Stimulated activated CD4-positive, alpha-beta T cell treated with anti-CD3 and anti-CD28 coated beads, Interleukin-4, amount 100 ng/mL, for 24 hours (primary cell): ENCODE results near the gene RASGEF1B.
A peak's percentile ranks its signal among the peaks of the same experiment; 100 is the strongest.

Experiments
- DNase-seq: peaks from one replicate; pipeline ENCODE4 v3.0.0-alpha.2; 2020

The RASGEF1B gene

DNA sequence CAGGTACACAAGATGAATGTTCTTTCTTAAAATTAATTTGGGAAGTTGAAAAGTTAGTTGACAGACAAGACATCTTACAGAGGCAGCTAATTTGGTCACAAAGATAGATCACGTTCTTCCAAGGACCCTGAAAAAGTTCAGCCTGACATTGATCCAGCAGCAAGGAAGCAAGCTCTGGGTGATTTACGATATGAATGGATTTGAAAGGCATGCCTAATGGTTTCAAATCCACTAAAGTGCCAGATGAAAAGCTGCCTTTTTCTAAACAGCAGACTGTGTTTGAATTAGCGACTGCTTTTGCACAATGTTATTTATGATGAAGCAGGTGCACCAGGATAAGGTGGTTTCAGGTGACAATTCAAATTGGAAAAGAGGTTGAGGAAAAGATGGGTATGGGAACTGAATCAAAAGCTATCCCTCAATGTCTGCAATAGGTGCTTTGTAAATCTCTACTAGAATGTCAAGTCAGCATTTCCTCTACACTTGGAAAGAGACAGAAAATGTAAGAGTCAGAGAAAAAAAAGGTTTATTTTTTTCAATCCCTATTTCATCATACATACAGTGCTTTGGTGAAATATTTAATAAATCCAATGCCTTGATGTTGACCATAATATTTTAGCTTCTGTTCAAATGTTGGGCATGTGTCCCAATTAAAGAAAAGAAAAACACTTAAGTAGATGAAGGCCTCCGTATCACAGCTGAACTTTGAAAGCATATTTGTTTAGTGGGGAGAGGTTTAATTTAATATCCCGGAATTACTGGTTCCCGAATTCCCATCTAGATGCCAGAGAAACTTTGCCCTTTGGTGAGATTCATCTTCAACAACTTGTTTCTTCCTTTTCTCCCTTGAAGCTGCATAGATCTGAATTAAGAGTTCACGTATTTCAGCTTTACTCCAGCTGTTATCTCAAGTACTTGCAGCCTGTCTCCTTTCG, 6.0 kb downstream of the RASGEF1B start:
- DNase-seq: no peak

DNA sequence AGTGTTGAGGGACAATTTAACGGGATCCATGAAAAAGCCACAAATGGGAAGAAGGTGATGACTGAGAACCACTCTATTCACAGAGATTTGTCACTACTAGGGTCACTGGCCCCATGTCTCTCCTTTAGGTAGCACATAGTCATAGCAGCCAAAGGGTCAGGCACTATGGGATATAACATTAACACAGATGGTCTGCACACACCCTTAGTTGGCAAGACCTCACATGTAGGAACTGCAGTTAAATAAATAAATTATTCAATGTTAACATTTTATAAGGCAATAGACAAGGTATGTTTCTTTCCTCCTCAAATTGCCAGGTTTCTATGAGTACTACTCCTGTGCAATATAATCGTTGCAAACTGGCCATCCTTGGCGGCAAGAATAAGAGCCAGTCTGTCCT, 10.9 kb downstream of the RASGEF1B start:
- no peak for DNase-seq

DNA sequence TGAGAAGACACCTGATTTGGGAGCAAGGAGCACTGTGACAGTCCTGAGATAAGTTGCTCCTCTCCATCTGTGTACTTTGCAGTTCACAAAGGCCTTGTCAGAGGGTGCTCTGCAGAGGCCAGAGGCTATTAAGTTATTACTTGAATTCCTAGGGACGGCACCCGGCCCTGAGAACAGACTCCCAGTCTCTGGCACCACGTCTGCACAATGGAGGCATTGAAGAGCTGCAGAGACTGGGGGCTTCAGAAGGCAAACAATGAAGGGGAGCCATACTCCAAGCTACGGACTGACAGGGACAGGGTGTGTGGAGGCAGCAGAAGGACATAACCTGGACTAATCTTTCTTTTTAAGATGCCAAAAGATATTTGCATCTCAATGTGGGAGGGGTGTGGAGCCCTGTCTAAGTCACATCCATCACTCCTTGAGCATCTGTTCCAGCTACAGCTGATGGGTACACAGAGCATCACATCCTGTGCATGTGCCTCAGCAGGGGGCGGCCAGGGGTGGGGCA, 11.5 kb downstream of the RASGEF1B start:
- DNase-seq: no peak

DNA sequence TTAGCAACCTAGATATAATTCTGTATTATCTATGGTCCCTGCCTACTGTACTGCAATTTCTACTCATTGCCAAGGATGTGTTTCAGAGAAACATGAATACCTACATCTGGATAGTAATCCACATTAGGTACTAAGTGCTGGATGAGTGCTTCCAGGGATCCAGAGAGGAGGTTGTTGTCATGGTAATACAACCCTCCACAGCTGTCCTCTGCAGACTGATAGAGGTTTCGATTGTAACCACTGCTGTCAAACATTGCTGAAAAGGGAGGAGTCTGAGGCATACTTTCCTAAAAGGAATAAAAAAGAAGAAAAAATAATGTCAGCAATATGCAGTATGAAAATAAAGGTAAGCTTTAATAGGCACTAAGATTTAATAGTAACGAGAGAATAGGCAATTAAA, 12.5 kb downstream of the RASGEF1B start:
- DNase-seq: no peak

DNA sequence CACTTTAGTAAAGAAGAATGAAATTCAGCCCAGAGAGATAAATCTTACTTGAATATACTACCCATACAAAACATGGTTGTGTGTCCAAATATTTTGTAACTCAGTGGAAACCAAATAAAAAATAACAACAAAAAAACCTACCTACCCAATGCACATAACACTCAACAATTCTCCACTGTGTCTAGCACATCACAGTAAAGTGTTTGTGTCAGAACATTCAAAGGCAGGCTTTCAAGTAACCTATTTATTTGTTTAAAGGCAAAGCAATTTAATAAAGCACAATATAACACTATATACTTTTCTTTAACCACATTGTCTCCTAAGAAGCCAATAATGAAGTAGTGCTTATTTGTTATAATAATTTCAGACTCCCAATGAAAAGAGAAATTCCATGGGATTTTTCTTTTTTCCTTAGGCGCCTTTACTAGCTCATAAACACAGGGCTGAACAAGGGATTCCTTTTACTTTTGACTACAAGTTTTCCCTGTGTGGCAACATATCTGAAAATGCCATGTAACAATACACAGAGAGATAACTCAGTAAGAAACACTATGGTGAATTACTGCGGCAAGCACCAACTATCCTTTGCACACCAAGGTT, 13.7 kb downstream of the RASGEF1B start:
- no peak for DNase-seq

DNA sequence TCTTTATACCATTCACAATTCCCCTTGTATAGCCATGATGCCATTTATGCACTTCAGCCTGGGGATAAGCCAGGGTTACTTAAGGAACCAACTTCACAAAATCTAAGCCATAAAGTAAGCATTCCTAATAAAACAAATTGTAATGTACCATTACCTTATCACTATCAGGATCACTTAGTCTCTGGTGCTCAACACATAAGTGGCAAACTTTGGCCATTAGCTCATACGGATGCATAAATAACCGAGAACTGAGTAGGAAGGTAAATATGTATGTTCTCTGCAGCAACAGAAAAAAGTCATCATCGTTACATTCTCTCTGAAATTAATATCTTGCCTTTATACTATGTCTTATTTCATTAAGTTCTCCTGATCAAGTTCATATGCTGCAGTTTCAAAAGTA, 14.4 kb downstream of the RASGEF1B start:
- no peak for DNase-seq

DNA sequence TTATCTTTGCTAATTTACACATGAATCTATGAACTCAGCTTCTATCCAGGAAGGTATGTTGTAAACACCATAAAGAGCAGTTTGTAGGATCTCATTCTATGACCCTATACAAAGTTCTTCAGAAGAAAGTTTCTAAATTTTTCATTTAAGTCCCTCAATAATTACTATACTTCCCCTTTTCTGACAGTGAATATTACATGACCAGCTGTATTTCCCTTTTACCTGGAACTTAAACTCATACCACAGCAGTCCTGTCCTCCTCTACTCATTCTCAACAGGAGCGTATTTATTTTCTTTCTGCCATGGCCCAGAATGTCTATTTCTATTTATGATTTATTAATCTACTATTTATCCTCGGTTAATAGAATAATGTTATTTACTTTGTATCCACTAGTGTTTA, 15.8 kb downstream of the RASGEF1B start:
- no peak for DNase-seq

DNA sequence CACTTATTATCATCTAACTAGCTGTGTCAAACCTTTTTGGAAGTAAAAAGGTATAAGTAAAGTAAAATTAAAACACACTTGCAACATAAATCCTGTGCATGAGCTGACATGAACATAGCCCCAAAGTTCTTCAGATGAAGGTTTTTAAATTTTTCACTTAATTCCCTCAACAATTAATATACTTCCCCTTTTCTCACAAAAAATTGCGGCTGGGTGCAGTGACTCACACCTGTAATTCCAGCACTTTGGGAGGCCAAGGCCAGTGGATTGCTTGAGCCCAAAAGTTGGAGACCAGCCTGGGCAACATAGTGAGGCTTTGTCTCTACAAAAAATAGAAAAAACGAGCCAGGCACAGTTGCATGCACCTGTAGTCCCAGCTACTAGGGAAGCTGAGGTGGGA, 16.8 kb downstream of the RASGEF1B start:
- DNase-seq: no peak

DNA sequence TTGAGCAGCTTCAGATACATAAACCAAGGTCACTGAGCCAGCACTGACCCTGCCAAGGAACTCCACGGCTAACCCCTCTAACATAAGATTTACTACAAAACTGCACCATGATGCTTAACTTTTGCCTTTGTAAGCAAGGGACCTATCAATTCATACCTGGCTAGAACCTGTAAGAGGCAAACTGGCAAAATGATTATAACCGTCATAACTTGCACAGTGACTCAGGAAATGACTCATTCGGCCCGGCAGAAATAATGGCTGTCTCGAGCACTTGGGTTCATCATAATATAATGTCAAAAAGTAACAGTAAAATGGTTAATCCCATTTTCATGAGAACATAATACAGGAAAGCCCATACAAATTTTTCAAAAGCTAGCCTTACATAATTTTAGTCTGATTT, 17.2 kb downstream of the RASGEF1B start:
- DNase-seq: peak; percentile 48

DNA sequence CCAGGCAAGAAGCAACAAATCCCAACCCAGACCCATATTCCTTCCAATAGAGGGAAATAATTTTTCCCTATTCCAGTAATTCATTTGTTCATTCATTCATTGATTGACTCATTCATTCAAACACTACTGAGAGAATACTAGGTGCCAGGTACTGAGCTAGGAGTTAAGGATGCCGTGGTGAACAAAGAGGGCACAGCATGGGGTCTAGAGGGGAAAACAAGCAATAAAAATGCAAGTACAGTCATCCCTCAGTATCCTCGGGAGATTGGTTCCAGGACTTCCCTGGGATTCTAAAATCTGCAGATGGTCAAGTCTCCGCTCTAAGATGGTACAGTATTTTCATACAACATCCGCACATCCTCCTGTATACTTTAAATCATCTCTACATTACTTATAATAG, 18.7 kb downstream of the RASGEF1B start:
- DNase-seq: no peak

DNA sequence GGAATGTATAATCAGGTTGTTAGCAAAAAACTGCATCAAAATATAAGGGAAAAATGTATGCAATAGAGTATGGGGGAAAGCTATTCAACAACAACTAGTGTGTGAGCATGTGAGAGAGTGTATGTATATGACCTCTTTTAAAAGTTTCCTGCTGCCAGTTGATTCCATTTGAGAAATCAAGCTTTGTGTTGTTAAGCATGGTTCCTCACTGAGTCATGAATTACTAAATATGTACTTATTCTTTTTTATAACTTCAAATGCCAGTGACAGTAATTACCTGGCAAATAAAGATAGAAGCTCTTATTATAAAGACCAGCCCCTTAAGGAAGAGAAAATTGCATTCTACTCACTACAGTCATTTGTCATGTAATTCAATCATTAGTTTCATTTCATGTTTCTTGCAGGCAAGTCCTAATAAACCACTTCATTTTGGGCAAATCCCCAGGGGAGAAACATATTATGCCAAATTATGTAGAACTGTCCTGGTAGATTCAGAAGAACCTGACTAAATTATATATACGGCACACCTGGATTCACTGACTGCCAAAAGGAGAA, 19.2 kb downstream of the RASGEF1B start:
- no peak for DNase-seq

DNA sequence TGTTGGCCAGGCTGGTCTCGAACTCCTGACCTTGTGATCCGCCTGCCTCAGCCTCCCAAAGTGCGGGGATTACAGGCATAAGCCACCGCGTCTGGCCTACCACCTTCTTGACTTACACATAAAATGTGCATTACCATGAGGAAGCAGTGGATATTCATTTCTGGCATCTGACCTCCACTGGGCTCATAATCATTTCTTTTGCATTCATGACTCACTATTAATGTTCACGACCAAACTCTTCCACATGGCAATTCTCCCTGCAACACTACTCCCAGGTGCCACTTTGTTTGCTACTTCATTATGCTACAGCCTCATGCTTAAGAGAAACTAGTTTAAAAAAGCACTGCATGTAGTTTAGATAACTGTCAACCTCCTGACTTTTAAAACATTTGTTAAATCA, 22.7 kb downstream of the RASGEF1B start:
- DNase-seq: no peak

DNA sequence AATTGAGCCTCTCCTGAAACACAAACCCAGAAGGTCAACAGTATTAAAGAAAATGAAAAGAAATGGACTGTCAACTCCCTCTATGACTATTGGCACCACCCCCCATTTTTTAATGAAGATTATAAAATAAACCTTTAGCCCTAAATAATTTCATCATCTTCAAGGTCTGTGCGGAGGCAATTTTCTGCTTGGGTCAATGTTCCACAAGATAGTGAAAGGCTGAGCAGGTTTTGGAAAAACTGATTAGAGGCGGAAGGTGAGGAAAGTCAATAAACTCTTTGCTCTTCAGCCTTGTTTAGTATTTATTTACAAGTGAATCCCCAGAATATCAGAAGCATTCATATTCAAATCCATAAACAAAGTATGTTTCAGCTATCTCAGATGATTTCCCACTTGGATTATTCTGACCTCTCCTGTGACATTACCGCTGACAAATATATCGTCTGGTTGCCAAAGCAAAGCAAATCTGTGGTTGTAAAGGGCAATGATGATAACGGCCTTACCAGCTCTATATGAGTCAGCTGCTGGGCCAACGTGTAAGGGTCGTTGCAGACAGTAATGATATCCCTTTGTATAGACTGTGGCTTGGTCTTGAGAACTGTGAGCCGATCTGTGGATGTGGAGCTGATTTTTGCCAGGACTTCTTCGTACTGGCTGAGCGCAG, 24.0 kb downstream of the RASGEF1B start:
- no peak for DNase-seq

DNA sequence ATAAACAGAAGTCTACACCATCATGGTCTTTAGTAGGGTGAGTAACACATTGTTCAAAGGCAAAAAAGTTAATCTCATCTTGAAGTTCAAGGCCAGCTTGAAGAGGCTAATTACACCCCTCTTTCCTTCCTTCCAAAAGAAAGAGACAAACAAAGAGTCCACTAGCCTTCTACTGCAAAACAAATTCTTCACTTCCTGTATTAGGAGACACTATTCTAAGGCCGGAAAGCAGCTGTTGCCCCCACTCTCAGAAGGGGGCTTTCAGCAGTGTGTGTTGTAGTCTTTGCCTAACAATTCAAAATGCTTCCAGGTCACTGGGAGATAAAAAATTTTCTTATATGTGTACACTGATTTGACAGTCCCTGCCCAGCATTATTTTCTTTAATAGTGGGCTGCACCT, 25.1 kb downstream of the RASGEF1B start:
- no peak for DNase-seq

DNA sequence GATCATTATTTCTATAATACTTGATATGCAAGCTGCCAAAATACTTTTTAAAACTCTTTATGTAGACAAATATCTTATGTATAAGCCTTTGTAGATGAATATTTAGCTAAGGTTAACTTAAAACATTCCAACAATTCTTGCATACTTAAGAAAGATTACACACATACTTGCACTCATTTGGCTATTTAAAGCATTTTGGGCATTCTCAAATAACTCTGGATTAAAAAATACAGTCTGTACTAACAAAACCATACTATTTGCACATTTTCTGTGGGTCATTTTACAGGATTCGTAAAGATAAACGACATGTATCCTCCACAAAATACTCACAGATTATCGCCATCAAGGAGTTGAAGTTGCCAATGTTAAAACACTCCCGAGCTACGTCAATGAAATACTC, 26.5 kb downstream of the RASGEF1B start:
- DNase-seq: no peak

DNA sequence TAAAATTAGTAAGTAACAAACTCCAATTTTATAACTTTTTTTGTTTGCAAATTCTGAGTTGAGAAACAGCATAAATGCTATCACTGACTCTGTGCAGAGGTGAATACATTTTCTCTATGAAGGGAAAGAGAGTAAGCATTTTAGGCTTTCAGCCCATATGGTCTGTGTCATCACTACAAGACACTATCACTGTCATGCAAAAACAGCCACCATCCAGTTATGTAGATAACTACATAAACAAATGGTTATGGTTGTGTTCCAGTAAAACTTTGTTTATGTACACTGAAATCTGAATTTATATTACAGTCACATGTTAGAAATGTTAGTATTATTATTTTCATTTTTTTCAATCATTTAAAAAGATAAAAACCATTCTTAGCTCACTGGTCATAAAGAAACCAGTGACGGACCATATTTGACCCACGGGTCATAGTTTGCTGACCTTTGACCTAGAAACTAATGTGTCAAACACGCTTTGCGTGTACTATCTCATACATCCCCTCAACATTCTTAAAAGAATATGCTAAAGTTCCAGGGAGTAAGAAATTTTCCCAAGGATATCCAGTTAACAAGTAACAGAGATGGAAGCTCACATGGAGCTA, 29.1 kb downstream of the RASGEF1B start:
- DNase-seq: no peak

DNA sequence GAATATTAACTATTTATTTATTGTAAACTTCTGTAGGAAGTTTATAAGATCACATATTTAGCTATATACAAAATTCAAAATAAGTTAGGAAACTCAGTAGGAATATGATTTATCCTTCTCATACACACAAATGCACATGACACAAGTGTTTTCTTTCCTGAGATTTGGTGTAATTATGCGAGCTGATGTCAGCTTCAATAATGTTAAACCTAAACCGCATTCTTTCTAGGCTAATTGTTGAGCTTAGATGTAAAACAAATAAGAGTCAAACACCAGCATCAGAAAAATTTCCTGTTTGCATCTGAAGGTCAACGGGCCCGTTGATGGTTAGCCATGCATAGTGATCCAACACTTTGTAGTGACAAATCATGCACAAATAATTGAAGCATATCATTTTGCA, 30.8 kb downstream of the RASGEF1B start:
- no peak for DNase-seq

DNA sequence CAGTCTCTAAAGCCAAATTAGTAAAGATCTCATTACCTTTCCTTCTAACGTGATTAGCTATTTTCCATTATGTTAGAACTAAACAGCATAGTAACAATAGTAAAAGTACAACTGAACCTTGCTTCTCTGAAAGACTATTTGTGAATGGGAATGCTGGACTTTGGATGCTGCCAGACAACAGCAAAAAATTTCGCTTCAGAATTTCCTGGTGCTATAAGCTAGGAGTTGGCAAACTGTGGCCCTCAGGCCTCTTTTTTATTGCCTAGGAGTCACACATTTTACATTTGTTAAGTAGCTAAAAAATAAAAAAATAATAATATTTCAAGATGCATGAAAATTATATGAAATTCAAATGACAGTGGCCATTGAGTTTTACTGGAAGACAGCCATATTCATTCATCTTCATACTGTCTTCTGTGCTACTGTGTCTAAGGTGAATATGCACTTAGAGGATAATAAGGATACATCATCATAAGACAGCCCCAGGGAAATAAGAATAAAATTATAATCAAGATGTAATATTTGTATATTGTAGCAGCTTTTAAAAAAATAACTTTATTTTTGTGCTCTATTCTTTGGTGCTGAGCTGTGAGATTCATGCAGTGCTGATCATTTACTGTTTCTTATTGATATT, 34.6 kb downstream of the RASGEF1B start:
- DNase-seq: no peak

DNA sequence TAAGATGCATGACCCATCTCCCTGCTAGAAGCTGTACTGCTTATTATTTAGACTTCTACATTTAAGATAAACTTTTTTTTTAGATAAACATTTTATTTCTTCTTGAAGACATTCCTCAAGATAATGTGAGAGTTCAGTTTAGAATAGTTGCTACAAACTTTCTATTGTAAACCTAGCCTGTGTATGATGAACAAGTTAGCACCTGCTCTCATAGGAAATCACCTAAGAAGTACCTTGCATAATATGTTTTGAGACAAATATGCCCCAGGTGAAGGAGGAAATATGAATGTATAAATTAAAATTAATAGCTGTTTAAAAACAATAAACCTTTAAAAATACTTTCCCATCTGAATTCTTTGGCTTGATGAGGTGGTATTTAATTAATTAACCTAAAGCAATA, 35.6 kb downstream of the RASGEF1B start:
- no peak for DNase-seq

DNA sequence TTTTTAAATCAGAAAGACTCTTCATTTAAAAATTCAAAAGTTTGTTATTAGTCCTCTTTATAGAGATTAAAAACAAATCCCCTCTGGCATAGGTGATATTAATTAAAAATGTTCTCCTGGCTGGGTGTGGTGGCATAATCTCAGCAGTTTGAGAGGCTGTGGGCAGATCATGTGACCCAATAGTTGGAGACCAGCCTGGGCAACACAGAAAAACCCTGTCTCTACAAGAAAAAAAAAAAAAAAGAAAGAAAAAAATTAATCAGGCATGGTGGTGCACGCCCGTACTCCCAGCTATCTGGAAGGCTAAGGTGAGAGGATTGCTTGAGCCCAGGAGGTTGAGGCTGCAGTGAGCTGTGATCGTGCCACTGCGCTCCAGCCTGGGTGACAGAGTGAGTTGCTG, 38.9 kb downstream of the RASGEF1B start:
- no peak for DNase-seq

DNA sequence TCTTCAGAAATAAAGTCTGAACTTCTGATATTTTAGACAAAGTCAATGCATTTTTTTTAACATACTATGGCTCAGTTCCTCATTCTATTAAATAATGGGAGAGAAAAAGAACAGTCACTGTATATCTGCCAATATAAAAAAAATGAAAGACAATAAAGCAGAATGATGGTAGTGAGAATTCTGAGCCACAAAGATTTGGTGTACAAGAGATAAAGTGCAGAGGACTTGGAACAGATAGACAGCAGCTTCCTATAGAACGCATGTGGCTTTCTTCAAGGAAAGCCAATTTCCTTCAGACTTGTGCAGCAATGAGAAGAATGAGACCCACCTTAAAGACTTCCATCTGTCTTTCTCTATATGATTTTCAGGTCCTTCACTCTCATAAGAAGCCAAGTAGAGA, 39.7 kb downstream of the RASGEF1B start:
- DNase-seq: no peak

DNA sequence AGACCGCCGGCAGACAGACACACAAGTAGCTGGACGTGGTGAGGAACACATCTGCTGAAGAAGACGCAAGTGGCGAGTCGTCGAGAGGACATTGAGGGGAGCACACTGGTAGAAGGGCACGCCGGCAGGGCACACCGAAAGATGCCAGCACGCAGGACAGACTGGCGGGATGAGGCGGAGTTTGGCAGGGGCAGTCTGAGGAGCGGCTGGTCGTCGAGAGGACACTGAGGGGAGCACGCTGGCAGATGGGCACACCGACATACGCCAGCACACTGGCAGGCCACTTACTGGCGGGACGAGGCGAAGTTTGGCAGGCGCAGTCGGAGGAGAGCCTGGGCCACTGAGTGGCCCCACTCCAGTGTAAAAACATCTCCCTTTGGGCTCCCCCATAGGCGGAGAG, 42.1 kb downstream of the RASGEF1B start:
- DNase-seq: no peak

DNA sequence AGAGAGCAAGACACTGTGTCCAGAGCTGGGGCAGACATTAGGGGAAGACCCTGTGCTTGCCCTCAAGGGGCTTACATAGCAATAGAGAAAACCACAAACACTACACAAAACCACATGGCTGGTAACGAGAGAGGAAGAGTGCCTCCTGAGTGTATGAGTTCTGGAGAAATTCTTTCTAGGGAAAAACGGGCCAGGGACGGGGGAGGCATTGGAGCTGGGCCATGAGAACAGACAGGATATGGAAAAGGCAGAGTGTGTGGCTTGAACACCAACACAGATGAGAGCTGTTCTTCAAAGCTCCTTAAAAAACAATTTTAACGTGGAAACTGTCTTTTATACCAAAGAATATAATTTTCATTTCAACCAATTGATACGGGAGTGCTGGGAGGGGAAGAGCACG, 42.7 kb downstream of the RASGEF1B start:
- no peak for DNase-seq
